Gastroesophageal sphincter (tissue), 3 donors: ENCODE results near the gene GALNTL6.

Source experiments
- CTCF ChIP-seq, 4 experiments: fragments of 200-600 bp in 2 of 4; fragments of 450-650 bp in 2 of 4; sonication (generic) in 1 of 4; IDR thresholded peaks; one replicate each; pipeline ENCODE4 v1.5.1; 2017 to 2019; ENCODE audit warnings: antibody characterized with exemption in 4 of 4, mild to moderate bottlenecking in 2 of 4, moderate library complexity in 2 of 4
- EP300 ChIP-seq: sonication (generic); formaldehyde crosslinking; IDR thresholded peaks from one replicate; pipeline ENCODE4 v1.6.1; 2017; ENCODE audit warnings: antibody characterized with exemption, mild to moderate bottlenecking
- POLR2A ChIP-seq, 2 donors: fragments of 450-650 bp; IDR thresholded peaks; one replicate each; pipeline ENCODE4 v1.6.1; 2017; ENCODE audit warnings: antibody characterized with exemption in 2 of 2, mild to moderate bottlenecking in 2 of 2, moderate library complexity in 1 of 2

DNA sequence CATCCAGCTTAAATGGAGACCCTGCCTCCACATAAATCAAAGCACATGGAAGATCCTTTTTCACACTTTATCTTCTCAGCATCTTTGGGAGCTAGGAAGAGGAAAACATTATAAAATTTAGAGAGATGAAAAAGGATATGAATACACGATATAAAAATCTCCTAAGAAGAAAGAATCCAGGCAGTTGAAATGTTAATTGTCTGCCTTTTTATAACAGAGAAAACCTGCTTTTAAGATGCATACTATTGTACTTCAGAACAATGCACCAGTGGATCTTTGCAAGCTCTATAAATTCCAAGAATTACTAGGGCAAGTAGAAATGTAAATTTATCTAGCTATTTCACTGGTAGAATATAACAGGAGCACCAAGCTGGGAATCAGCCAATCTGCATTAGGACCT lies 1055.1 kb downstream of the GALNTL6 start:
- TF ChIP-seq CTCF (IDR thresholded peaks at IDR 0.05) (no peak), EP300 (no peak), POLR2A (IDR thresholded peaks at IDR 0.05) (no peak)
